GM21360 (cell line): ENCODE data around the gene PDZD11.
"Not testable (repeated sequence)": the region's sequence is repeated elsewhere in the genome, so short reads cannot be mapped to it uniquely, and the experiment has no call there.

Experiments used
- ATAC-seq: cut with Tn5 transposase; IDR thresholded peaks from one replicate; pipeline ENCODE4 v1.9.1; 2021; ENCODE audit warnings: mild to moderate bottlenecking, moderate library complexity; ENCODE audit not compliant: unreplicated experiment

The PDZD11 gene

GRCh38 chrX:70289793-70290770 lies at the start of gene PDZD11, which contains the start of gene KIF4A:
Gene PDZD11 (minus strand): TSS chrX:70289927. CDS start chrX:70289341, 586 bp downstream.
Gene KIF4A (plus strand): TSS chrX:70290104. CDS start chrX:70290459, 355 bp downstream.
- ATAC-seq, result peak; percentile 97

GRCh38 chrX:70338290-70338689 lies 48.6 kb upstream of the PDZD11 start:
- no peak for ATAC-seq

- peak; percentile 99 for ATAC-seq
Measured at GRCh38 chrX:70336767-70337166, 47.0 kb upstream of the PDZD11 start.

- no peak for ATAC-seq
Measured at GRCh38 chrX:70332600-70332999, 42.9 kb upstream of the PDZD11 start.

GRCh38 chrX:70331161-70331560 lies 41.4 kb upstream of the PDZD11 start:
- ATAC-seq, result no peak

GRCh38 chrX:70324326-70324725 lies 34.6 kb upstream of the PDZD11 start:
- no peak for ATAC-seq

- not testable (repeated sequence) for ATAC-seq
Measured at GRCh38 chrX:70323628-70324027, 33.9 kb upstream of the PDZD11 start.

GRCh38 chrX:70322784-70323183 lies 33.1 kb upstream of the PDZD11 start:
- no peak for ATAC-seq

- ATAC-seq, result no peak
Measured at GRCh38 chrX:70313503-70313902, 23.8 kb upstream of the PDZD11 start.

- ATAC-seq, result no peak
Measured at GRCh38 chrX:70301716-70302115, 12.0 kb upstream of the PDZD11 start.

GRCh38 chrX:70293621-70294020 lies 3.9 kb upstream of the PDZD11 start:
- ATAC-seq, result no peak

GRCh38 chrX:70292788-70293187 lies 3.1 kb upstream of the PDZD11 start:
- no peak for ATAC-seq

- ATAC-seq, result no peak
Measured at GRCh38 chrX:70289168-70289792, 447 bp downstream of the PDZD11 start.

- ATAC-seq, result no peak
Measured at GRCh38 chrX:70281951-70282350, 7.8 kb downstream of the PDZD11 start, which contains the start of gene RAB41. Gene RAB41 (plus strand): TSS chrX:70282172. CDS start chrX:70282218, 46 bp downstream.

GRCh38 chrX:70280573-70280972 lies 9.2 kb downstream of the PDZD11 start:
- ATAC-seq, result no peak

- ATAC-seq, result no peak
Measured at GRCh38 chrX:70279081-70279480, 10.6 kb downstream of the PDZD11 start.

- ATAC-seq, result not testable (repeated sequence)
Measured at GRCh38 chrX:70274029-70274428, 15.7 kb downstream of the PDZD11 start.

- no peak for ATAC-seq
Measured at GRCh38 chrX:70268034-70268433, 21.7 kb downstream of the PDZD11 start, which contains the start of gene ARR3. Gene ARR3 (plus strand): TSS chrX:70268334. CDS start chrX:70269386, 1,052 bp downstream.

- ATAC-seq, result no peak
Measured at GRCh38 chrX:70264784-70265183, 24.9 kb downstream of the PDZD11 start.

- ATAC-seq, result no peak
Measured at GRCh38 chrX:70262952-70263567, 26.7 kb downstream of the PDZD11 start.

GRCh38 chrX:70260104-70260503 lies 29.6 kb downstream of the PDZD11 start, which contains the start of gene P2RY4:
Gene P2RY4 (minus strand): TSS chrX:70260204. CDS start chrX:70259624, 580 bp downstream.
- no peak for ATAC-seq
